Fibroblast of skin of right biceps (primary cell): ENCODE results near the gene SEPTIN2.
A peak's percentile ranks its signal among the peaks of the same experiment; 100 is the strongest.

Source experiments
- DNase-seq: peaks from one replicate; pipeline ENCODE4 v3.0.0-alpha.2; 2013

SEPTIN2 gene

GRCh38 chr2:241288324-241288888 is 27.3 kb upstream of the SEPTIN2 start:
- no peak for DNase-seq

DNA sequence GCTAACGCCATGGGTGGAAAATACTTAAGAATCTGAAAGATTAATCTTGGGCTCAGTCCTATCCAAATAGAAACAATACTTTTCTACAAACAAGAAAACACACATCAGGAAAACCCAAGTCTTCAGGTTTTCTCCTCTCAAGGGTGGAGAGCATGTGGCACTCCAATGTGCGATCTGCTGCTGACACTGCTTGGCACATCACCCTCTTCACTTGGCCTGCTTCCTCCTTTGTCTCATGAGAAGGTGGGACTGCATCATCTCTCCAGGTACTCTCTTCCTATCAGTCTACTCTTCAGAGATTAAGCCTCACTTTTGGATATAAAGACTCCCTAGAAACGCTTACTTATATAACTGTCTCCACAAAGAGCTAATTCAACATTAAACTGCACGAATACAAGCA is 26.7 kb upstream of the SEPTIN2 start:
- no peak for DNase-seq

DNA sequence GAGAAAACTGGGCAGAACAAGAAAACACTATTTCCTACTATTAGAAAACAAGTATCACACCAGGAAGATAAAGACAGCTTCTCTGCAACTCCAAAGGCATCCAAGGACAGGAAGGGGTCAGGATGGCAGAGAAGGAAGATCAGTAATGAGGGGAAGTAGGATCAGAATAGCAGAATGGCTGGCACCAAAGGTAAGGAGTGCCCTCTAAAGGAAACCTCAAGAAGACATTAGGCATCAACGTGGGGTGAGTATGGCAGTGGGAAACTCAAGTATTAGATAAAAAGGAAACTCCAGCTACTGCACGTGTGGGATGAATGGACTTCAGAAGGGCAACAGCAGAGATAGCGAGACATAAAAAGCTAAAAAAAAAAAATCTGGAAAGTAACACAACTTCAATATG is 26.1 kb upstream of the SEPTIN2 start:
- no peak for DNase-seq

DNA sequence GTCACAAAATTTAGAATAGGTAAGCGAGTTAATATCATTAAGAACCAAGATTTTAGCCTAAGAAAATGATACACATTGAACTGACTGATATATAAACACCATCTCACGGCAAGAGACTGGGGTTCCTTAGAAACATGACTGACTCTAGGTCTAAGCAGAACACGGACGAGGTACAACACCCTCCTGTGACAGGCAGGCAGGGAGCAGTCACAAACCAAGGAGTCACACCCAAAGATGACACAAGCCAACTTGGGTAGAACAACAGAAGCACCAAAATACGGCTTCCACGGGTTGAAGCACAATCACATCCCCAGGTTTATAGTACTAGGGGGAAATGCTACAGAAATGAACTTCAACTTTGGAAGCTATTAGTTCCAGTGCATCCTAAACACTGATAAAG is 24.6 kb upstream of the SEPTIN2 start:
- no peak for DNase-seq

DNA sequence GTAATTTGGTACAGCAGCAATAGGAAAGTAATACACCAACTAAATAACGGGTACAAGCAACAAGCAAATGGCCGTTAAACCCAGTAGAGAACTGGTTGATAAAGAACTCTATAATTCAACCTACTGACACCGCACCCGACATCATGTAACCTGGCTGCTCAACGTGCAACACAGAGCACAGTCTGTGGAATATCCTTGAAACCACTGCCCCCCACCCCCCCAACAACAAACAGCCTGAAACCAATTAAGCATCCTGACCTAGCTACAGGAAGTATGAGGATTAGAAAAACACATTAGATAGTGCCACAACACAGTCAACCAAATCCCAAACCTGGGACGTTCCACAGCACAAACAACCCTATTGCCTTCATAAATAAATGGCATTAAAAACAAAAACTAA is 23.7 kb upstream of the SEPTIN2 start:
- no peak for DNase-seq

DNA sequence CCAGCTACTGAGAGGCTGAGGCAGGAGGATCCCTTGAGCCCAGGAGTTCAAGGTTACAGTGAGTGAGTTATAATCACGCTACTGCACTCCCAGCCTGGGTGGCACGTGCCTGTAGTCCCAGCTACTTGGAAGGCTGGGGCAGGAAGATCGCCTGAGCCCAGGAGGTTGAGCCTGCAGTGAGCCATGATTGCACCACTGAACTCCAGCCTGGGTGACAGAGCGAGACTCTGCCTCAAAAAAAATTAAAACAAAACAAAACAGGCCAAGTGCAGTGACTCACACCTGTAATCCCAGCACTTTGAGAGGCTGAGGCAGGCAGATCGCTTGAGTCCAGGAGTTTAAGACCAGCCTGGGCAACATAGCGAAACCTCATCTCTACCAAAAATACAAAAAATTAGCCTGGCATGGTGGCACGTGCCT is 22.3 kb upstream of the SEPTIN2 start:
- peak; percentile 24 for DNase-seq

- DNase-seq = no peak
Observed at GRCh38 chr2:241295326-241296095, 20.2 kb upstream of the SEPTIN2 start.

DNA sequence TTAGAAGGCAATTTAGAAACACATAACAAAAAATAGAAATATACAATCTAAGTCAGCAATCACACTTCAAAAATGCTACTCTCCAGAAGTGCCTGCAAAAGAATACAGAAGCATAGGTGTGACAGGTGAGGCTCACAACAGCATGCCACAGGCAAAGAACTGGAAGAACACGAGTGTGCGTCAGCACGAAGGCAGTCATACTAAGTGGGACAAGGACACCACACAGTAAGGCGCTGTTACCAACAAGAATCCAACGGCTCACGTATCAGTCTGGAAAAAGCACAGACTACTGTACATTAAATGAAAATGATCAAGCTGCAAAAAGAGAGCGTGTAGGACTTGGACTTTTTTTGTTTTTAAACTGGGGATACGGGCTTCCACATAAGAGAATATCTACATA is 19.0 kb upstream of the SEPTIN2 start:
- DNase-seq = no peak

DNA sequence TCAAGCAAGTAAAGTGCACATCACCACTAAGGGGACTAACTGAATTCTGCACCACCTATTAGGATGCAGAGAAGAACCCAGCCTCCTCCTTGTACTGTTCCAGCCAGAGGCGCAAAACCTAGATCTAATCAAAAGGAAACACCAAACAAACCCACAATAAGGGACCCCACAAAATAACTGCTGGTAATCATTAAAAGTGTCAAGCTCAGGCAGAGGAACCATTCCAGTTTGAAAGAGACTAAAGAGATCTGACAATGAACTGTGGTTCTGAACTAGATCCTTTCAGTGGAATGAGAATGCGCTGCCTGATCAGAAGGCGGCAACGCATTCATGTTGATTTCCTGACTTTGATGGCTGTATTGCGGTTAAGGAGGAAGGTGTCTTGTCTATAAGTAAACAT is 17.1 kb upstream of the SEPTIN2 start:
- DNase-seq = no peak

- DNase-seq = no peak
Observed at GRCh38 chr2:241300000-241300399, 15.7 kb upstream of the SEPTIN2 start.

GRCh38 chr2:241302083-241302482 is 13.6 kb upstream of the SEPTIN2 start:
- DNase-seq = no peak

- DNase-seq = no peak
Observed at GRCh38 chr2:241302759-241303651, 12.7 kb upstream of the SEPTIN2 start.

GRCh38 chr2:241304039-241304670 is 11.6 kb upstream of the SEPTIN2 start:
- DNase-seq = no peak

GRCh38 chr2:241307055-241307454 is 8.7 kb upstream of the SEPTIN2 start:
- no peak for DNase-seq

GRCh38 chr2:241308267-241308666 is 7.5 kb upstream of the SEPTIN2 start:
- DNase-seq = peak; percentile 18

DNA sequence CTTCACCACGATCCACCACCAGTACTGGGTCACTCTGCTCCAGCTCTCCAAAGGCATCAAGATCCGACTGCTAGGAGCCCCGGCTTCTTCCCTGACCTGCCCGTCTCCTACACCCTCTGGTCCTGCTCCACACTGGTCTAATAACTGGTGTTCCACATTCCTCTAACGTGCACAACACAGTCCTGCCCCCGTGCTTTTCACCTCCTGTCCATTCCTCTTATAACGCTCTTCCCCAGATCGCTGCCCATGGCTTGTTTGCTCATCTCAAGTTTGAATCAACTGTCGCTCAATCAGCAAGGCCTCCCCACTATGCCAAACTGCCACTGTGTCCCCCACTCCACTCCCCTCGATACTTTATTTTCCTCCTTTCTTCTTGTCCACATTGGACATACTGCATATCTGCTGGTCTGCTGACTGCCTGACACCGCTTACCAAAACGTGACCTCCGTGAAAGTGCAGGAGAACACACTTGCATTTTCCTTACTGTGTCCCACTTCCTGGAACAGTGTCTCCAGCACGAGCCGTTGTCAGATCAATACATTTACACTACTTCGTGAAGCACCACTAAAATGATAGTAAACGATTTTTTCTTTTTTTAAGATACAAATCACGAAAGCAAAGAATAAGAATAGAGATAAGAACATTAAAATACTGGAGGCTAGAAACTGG is 6.8 kb upstream of the SEPTIN2 start:
- DNase-seq = no peak

DNA sequence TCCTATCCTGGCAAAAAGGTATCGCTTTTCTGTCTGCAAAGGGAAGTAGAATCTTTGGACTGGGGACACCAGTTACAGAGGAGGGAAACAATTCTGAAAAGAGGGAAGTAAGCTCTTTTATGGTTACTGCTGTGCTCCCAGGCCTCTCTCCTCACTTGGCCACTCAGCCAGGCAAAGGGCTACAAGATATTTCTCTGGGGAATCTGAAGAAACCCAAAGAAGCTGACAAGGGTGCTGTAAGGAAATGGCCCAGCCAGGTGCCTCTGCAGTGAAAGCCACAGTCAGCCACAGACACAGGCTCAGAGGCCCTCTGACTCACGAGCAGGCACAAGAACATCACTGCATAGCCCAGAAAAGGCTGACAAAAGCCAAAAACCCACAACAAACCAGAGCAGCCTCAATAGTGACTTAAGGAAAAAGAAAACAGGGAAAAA is 6.0 kb upstream of the SEPTIN2 start:
- peak; percentile 52 for DNase-seq

DNA sequence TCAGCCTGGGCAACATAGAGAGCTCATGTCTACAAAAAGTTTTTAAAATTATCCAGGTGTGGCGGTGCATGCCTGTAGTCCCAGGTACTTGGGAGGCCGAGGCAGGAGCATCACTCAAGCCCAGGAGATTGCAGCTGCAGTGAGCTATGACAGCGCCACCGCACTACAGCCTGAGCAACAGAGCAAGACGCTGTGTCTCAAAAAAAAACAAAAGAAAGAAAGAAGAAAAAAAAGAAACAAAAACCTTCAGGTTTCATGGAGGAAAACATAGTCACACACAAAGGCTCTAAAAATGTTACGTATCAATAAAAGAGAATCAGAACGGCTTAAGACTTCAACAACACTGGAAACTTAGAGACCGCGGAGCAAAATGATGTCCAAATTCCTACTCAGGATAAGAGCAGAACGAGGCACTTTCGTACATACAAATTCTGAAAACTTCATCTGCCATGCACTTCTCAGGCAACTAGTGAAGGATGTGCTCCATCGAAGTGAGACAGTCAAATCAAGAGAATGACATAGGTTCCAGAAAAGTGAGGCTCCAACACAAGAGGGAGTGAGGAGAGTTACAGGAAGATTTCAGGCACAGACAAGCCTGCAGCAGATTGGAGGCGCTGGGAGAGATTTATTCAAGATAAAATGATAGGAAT is 4.7 kb upstream of the SEPTIN2 start:
- no peak for DNase-seq

DNA sequence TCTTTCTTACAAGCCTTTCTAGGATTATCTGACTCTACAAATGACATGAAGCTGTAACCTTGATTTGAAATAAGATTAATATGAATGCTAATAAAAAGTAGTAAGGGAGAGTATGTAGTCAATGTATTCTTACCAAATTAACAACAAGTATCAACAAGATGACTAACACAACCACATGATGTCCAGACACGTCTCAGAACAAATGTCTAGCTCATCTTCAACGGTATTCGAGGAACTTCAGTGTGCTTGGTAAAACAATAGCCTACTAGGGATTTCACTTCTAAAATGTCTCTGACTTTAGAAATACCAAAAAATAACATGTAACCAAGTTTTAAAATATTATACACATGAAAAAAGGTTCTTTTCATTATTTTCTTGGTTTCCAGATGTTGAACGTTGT is 3.6 kb upstream of the SEPTIN2 start:
- DNase-seq = peak; percentile 46

- DNase-seq = no peak
Observed at GRCh38 chr2:241313543-241314095, 2.1 kb upstream of the SEPTIN2 start.

- peak; percentile 61 for DNase-seq
Observed at GRCh38 chr2:241314226-241315092, 1.3 kb upstream of the SEPTIN2 start.
